ENCODE data around the gene LRFN3.

The LRFN3 gene

GRCh38 chr19:35919306-35919705 lies 16.9 kb upstream of the LRFN3 start:
- no peaks in the 10 kb centered on the region for H3K36me3 Mint-ChIP-seq

GRCh38 chr19:35921012-35921411 lies 15.2 kb upstream of the LRFN3 start:
- Mint-ChIP-seq H3K9me3 (ENCODE audit: low read depth) (peaks cover 11% of the 10 kb centered on the region), H3K4me1 (ENCODE audit: low read depth) (no peaks in the 10 kb centered on the region), H3K27me3 (no peaks in the 10 kb centered on the region), H3K36me3 (peaks cover 4% of the 10 kb centered on the region), H3K27ac (no peak overlapping the region), H3K4me3 (no peak overlapping the region)

More at GRCh38 chr19:35919306-35919705, 16.9 kb upstream of the LRFN3 start:
- Mint-ChIP-seq H3K4me1 (ENCODE audit: low read depth) (peaks cover 1% of the 10 kb centered on the region), H3K4me3 (no peak overlapping the region), H3K9me3 (ENCODE audit: low read depth) (no peaks in the 10 kb centered on the region), H3K27me3 (no peaks in the 10 kb centered on the region), H3K27ac (no peak overlapping the region)

GRCh38 chr19:35925501-35925900 lies 10.7 kb upstream of the LRFN3 start:
- H3K27me3 Mint-ChIP-seq = no peaks in the 10 kb centered on the region
- no peak overlapping the region for H3K27ac Mint-ChIP-seq
- H3K9me3 Mint-ChIP-seq (ENCODE audit: low read depth) = peaks cover 12% of the 10 kb centered on the region
- H3K4me1 Mint-ChIP-seq (ENCODE audit: low read depth) = peaks cover 14% of the 10 kb centered on the region
- no peak overlapping the region for H3K4me3 Mint-ChIP-seq
- peaks cover 4% of the 10 kb centered on the region for H3K36me3 Mint-ChIP-seq

GRCh38 chr19:35928507-35928906 lies 7.7 kb upstream of the LRFN3 start:
- no peak overlapping the region for H3K4me3 Mint-ChIP-seq
- peak overlapping the region; percentile 64 for H3K27ac Mint-ChIP-seq
- H3K9me3 Mint-ChIP-seq (ENCODE audit: low read depth) = peaks cover 12% of the 10 kb centered on the region
- no peaks in the 10 kb centered on the region for H3K27me3 Mint-ChIP-seq
- peaks cover 25% of the 10 kb centered on the region for H3K4me1 Mint-ChIP-seq (ENCODE audit: low read depth)
- H3K36me3 Mint-ChIP-seq = peaks cover 4% of the 10 kb centered on the region

GRCh38 chr19:35929876-35930275 lies 6.3 kb upstream of the LRFN3 start:
- H3K9me3 Mint-ChIP-seq (ENCODE audit: low read depth) = peaks cover 12% of the 10 kb centered on the region
- peaks cover 4% of the 10 kb centered on the region for H3K36me3 Mint-ChIP-seq
- no peaks in the 10 kb centered on the region for H3K27me3 Mint-ChIP-seq
- peaks cover 25% of the 10 kb centered on the region for H3K4me1 Mint-ChIP-seq (ENCODE audit: low read depth)
- peak overlapping the region; percentile 69 for H3K4me3 Mint-ChIP-seq
- peak overlapping the region; percentile 91 for H3K27ac Mint-ChIP-seq

GRCh38 chr19:35931161-35931873 lies 4.9 kb upstream of the LRFN3 start:
- Mint-ChIP-seq H3K27ac (peak overlapping the region; percentile 86), H3K4me1 (ENCODE audit: low read depth) (peaks cover 33% of the 10 kb centered on the region), H3K9me3 (ENCODE audit: low read depth) (no peaks in the 10 kb centered on the region), H3K36me3 (no peaks in the 10 kb centered on the region), H3K4me3 (peak overlapping the region; percentile 86), H3K27me3 (no peaks in the 10 kb centered on the region)

- peaks cover 31% of the 10 kb centered on the region for H3K4me1 Mint-ChIP-seq (ENCODE audit: low read depth)
- H3K27me3 Mint-ChIP-seq = no peaks in the 10 kb centered on the region
- no peak overlapping the region for H3K27ac Mint-ChIP-seq
- no peaks in the 10 kb centered on the region for H3K36me3 Mint-ChIP-seq
- no peaks in the 10 kb centered on the region for H3K9me3 Mint-ChIP-seq (ENCODE audit: low read depth)
- H3K4me3 Mint-ChIP-seq = peak overlapping the region; percentile 40
Measured at GRCh38 chr19:35931874-35932202, 4.3 kb upstream of the LRFN3 start.

GRCh38 chr19:35932291-35932936 lies 3.8 kb upstream of the LRFN3 start:
- no peak overlapping the region for H3K27ac Mint-ChIP-seq
- no peaks in the 10 kb centered on the region for H3K27me3 Mint-ChIP-seq
- no peaks in the 10 kb centered on the region for H3K36me3 Mint-ChIP-seq
- no peaks in the 10 kb centered on the region for H3K9me3 Mint-ChIP-seq (ENCODE audit: low read depth)
- H3K4me3 Mint-ChIP-seq = no peak overlapping the region
- peaks cover 33% of the 10 kb centered on the region for H3K4me1 Mint-ChIP-seq (ENCODE audit: low read depth)

GRCh38 chr19:35936738-35937268 lies 629 bp downstream of the LRFN3 start:
- Mint-ChIP-seq H3K4me1 (ENCODE audit: low read depth) (peaks cover 36% of the 10 kb centered on the region), H3K27ac (peak overlapping the region; percentile 16), H3K9me3 (ENCODE audit: low read depth) (no peaks in the 10 kb centered on the region), H3K4me3 (peak overlapping the region; percentile 88), H3K27me3 (no peaks in the 10 kb centered on the region), H3K36me3 (no peaks in the 10 kb centered on the region)

- Mint-ChIP-seq H3K9me3 (ENCODE audit: low read depth) (no peaks in the 10 kb centered on the region), H3K27ac (peak overlapping the region; percentile 50), H3K4me3 (peak overlapping the region; percentile 88), H3K4me1 (ENCODE audit: low read depth) (peaks cover 35% of the 10 kb centered on the region), H3K36me3 (no peaks in the 10 kb centered on the region), H3K27me3 (no peaks in the 10 kb centered on the region)
Measured at GRCh38 chr19:35937345-35938281, 1.4 kb downstream of the LRFN3 start.

- Mint-ChIP-seq H3K27ac (peak overlapping the region; percentile 50), H3K27me3 (no peaks in the 10 kb centered on the region), H3K4me1 (ENCODE audit: low read depth) (peaks cover 35% of the 10 kb centered on the region), H3K9me3 (ENCODE audit: low read depth) (no peaks in the 10 kb centered on the region), H3K36me3 (no peaks in the 10 kb centered on the region), H3K4me3 (peak overlapping the region; percentile 88)
Measured at GRCh38 chr19:35938282-35939224, 2.4 kb downstream of the LRFN3 start.

GRCh38 chr19:35939307-35940077 lies 3.3 kb downstream of the LRFN3 start:
- Mint-ChIP-seq H3K4me1 (ENCODE audit: low read depth) (peaks cover 35% of the 10 kb centered on the region), H3K27me3 (no peaks in the 10 kb centered on the region), H3K36me3 (no peaks in the 10 kb centered on the region), H3K4me3 (no peak overlapping the region), H3K27ac (no peak overlapping the region), H3K9me3 (ENCODE audit: low read depth) (no peaks in the 10 kb centered on the region)

GRCh38 chr19:35940078-35940775 lies 4.1 kb downstream of the LRFN3 start:
- no peaks in the 10 kb centered on the region for H3K27me3 Mint-ChIP-seq
- H3K4me1 Mint-ChIP-seq (ENCODE audit: low read depth) = peaks cover 35% of the 10 kb centered on the region
- no peak overlapping the region for H3K27ac Mint-ChIP-seq

More at GRCh38 chr19:35940078-35940775, 4.1 kb downstream of the LRFN3 start:
- H3K4me3 Mint-ChIP-seq = no peak overlapping the region
- H3K9me3 Mint-ChIP-seq (ENCODE audit: low read depth) = no peaks in the 10 kb centered on the region
- no peaks in the 10 kb centered on the region for H3K36me3 Mint-ChIP-seq

All from activated naive CD8-positive, alpha-beta T cell (primary cell).